HG03095 (cell line): Measurements from ENCODE around the gene RUBCNL.
"Not testable (repeated sequence)": the region's sequence is repeated elsewhere in the genome, so short reads cannot be mapped to it uniquely, and the experiment has no call there.

Experiments used
- ATAC-seq: cut with Tn5 transposase; IDR thresholded peaks from one replicate; pipeline ENCODE4 v1.9.1; 2021; ENCODE audit warnings: moderate library complexity; ENCODE audit not compliant: unreplicated experiment

The RUBCNL gene

GRCh38 chr13:46387064-46387851 is at the start of gene RUBCNL:
TSS of gene RUBCNL (minus strand) at chr13:46387252. CDS start at chr13:46372475, 14,777 bp downstream.
- peak; percentile 28 for ATAC-seq

- not testable (repeated sequence) for ATAC-seq
Observed at GRCh38 chr13:46429558-46429957, 42.5 kb upstream of the RUBCNL start.

- no peak for ATAC-seq
Observed at GRCh38 chr13:46405457-46405856, 18.4 kb upstream of the RUBCNL start.

GRCh38 chr13:46404733-46405100 is 17.7 kb upstream of the RUBCNL start:
- ATAC-seq = no peak

- no peak for ATAC-seq
Observed at GRCh38 chr13:46403851-46404732, 17.0 kb upstream of the RUBCNL start.

GRCh38 chr13:46402178-46402577 is 15.1 kb upstream of the RUBCNL start:
- no peak for ATAC-seq

GRCh38 chr13:46401432-46401831 is 14.4 kb upstream of the RUBCNL start:
- ATAC-seq = no peak

GRCh38 chr13:46396341-46396740 is 9.3 kb upstream of the RUBCNL start:
- ATAC-seq = no peak

GRCh38 chr13:46392967-46393366 is 5.9 kb upstream of the RUBCNL start:
- ATAC-seq = no peak

- ATAC-seq = peak; percentile 52
Observed at GRCh38 chr13:46389457-46390451, 2.7 kb upstream of the RUBCNL start.

GRCh38 chr13:46388846-46389245 is 1.8 kb upstream of the RUBCNL start:
- no peak for ATAC-seq

GRCh38 chr13:46388308-46388707 is 1.3 kb upstream of the RUBCNL start:
- no peak for ATAC-seq

- no peak for ATAC-seq
Observed at GRCh38 chr13:46386392-46387063, 524 bp downstream of the RUBCNL start.

- ATAC-seq = no peak
Observed at GRCh38 chr13:46385946-46386345, 1.1 kb downstream of the RUBCNL start.

- ATAC-seq = no peak
Observed at GRCh38 chr13:46383383-46383782, 3.7 kb downstream of the RUBCNL start.

- peak; percentile 40 for ATAC-seq
Observed at GRCh38 chr13:46382224-46382623, 4.8 kb downstream of the RUBCNL start.

- ATAC-seq = no peak
Observed at GRCh38 chr13:46380242-46380641, 6.8 kb downstream of the RUBCNL start.

GRCh38 chr13:46379611-46380010 is 7.4 kb downstream of the RUBCNL start:
- no peak for ATAC-seq

GRCh38 chr13:46378411-46378810 is 8.6 kb downstream of the RUBCNL start:
- ATAC-seq = no peak

GRCh38 chr13:46377554-46377953 is 9.5 kb downstream of the RUBCNL start:
- no peak for ATAC-seq
